Endometrial microvascular endothelial cells (primary cell): ENCODE measurements around the gene TLR1. TPM values are rescaled to one million over a fixed set of nuclear protein-coding genes. Genes with fewer than 3 reads are reported as not detected.
"Not testable (repeated sequence)": the region's sequence is repeated elsewhere in the genome, so short reads cannot be mapped to it uniquely, and the experiment has no call there.

Source experiments
- in situ Hi-C: cut with HindIII; loops from 2 replicates; pipeline ENCODE4 v1.10.0; 2017; ENCODE audit warnings: low sequenced_read_pairs, low pct_unique_long_range_greater_than_20kb; ENCODE audit errors: inconsistent ontology term
- total RNA-seq: library from RNA; depleted of rRNA; stranded (reverse); fragments of >200 nt; gene quantifications from one replicate; pipeline ENCODE4 v1.2.3, GENCODE V29; 2015; ENCODE audit errors: inconsistent ontology term

The TLR1 gene
- total RNA-seq, 1 donor from 2014 or later, result 2.7 TPM

GRCh38 chr4:38781854-38782261, 22.7 kb downstream of the TLR1 start:
- in situ Hi-C loops, result no loop called here

- in situ Hi-C loops, result no loop called here
Measured at GRCh38 chr4:38780833-38781484, 23.6 kb downstream of the TLR1 start.

DNA sequence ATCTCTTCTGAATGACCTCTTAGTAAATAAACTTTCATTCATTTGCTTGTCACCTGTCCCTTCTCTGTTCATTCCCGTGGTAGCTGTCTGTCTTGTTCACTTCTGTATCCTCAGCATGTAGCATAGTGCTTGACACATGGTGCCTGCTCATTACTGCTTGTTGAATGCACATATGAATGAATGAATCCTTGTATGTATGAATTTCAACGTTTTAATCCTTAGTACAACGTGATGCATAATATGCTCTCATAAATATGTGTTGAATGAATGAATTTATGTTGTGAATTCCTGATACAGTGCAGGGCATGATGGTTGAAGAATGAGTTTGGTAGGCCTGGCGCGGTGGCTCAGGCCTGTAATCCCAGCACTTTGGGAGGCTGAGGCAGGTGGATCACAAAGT, 24.8 kb downstream of the TLR1 start:
- in situ Hi-C loops, result no loop called here

DNA sequence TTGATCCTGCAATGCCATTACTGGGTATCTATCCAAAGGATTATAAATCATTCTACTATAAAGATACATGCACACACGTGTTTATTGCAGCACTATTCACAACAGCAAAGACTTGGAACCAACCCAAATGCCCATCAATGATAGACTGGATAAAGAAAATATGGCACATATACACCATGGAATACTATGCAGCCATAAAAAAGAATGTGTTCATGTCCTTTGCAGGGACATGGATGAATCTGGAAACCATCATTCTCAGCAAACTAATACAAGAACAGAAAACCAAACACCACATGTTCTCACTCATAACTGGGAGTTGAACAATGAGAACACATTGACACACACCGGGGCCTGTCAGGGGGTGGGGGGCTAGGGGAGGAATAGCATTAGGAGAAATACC, 26.7 kb downstream of the TLR1 start:
- in situ Hi-C loops, result not testable (repeated sequence)

- in situ Hi-C loops, result no loop called here
Measured at GRCh38 chr4:38775326-38775725, 29.3 kb downstream of the TLR1 start.

DNA sequence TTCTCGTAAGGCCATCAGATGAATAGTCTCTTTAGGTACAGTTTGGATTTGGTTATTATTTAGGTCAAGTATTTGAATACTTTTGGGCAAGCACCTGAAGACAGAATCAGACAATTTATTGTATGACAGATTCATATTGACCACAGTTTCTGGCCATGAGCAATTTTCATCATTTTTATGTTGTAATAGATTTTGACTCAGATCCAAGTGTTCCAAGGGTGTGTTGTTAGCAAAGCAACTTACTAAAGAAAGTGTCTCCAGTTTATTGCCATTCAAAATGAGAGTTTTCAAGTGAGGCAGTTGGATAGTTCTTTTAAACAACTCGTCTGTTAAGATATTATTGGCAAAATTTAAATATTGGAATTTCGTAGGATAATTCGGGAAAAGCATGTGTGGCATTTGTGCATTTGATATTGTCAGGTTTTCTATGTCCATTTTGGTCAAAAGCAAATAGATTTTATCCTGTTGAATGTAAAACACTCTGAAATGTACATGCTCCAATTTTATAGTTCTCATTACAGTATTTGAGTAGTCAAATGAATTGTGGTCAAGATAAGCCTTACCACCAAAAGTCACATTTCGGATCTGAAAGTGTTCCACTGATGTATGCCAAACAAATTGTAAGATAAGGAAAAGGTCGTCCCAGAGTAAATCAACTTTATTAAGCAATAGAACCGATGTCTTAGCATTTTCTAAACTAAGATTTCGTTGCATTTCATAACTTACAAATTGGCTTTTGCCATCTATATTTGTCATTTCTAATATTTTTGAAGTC, 30.2 kb downstream of the TLR1 start:
- in situ Hi-C loops, result no loop called here

GRCh38 chr4:38770281-38770680, 34.3 kb downstream of the TLR1 start:
- in situ Hi-C loops, result not testable (repeated sequence)

DNA sequence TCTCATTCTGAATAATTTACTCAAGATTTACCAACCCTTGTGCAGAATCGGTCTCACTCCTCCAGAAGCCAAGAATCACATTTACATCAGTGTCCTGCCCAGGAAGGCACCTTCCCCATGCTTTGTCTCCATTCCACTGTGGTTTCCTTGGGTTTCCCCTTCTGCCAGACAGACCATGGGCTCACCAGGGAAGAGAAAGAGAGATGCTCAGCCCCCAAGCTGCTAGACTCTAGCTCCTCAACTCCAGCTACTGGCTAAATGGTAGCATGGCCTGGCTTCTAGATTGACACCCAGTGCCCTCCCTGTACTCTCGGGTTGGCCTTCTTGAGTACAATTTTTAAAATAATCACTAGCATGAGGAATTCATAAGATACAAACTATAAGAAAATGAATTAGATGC, 34.7 kb downstream of the TLR1 start:
- in situ Hi-C loops, result no loop called here

- in situ Hi-C loops, result no loop called here
Measured at GRCh38 chr4:38769441-38769840, 35.1 kb downstream of the TLR1 start.

- in situ Hi-C loops, result no loop called here
Measured at GRCh38 chr4:38768968-38769394, 35.6 kb downstream of the TLR1 start.

- in situ Hi-C loops, result not testable (repeated sequence)
Measured at GRCh38 chr4:38766940-38767339, 37.7 kb downstream of the TLR1 start.

DNA sequence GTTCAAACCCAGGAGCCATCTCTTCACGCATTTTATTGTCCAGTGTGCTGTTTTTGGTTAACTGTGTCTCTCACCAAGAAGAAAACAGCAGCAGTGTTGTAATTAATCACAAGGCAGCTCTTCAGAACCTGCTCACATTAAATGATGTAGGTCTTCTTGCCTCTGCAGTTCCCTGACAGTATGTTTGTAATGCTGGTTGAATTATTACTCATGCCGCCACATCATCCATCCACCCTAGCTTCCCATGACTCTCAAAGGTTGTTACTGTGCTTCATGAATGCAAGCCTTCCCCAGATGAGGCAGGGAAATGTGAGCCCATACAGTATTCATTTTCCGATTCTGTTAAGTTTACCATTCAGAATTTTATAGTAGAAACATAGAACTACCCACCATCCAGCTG, 39.2 kb downstream of the TLR1 start:
- in situ Hi-C loops, result no loop called here

DNA sequence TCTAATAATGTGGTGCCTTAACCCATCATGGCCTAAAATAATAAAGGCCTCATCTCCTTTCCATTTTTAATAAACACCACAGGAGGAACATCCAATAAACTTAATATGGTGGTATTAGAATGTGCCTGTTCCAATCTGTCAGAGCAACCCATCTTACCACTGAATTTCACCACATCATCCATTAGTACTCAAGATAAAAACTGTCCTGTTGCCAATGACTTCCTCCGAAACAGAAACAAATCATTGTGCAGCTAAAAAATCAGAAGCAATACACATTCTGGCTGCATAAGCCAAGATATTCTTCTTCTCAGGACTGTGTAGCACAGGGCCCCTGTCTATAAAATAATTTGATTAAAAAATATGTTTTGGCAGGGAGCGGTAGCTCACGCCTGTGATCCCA, 40.3 kb downstream of the TLR1 start:
- in situ Hi-C loops, result no loop called here

DNA sequence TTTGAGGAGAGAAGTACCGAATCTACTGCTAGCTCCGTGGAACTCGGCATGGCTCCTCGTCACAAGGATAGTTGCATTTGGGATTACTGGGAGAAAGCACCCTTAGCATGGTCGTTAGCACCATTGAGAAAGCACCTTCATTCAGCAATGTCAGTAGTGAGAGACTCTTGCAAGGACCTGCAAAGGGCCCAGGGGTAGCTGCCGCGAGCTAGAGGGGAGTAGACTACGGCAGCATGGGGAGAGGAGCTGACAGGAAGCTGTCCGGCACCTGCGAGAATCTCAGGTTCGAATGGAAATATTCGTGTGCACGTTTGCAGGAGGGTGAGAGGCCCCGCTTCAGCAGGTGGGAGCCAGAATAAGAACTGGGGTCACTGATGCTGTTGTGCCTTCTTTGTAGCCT, 42.0 kb downstream of the TLR1 start:
- in situ Hi-C loops, result no loop called here

GRCh38 chr4:38759790-38760122, 44.8 kb downstream of the TLR1 start:
- in situ Hi-C loops, result no loop called here

DNA sequence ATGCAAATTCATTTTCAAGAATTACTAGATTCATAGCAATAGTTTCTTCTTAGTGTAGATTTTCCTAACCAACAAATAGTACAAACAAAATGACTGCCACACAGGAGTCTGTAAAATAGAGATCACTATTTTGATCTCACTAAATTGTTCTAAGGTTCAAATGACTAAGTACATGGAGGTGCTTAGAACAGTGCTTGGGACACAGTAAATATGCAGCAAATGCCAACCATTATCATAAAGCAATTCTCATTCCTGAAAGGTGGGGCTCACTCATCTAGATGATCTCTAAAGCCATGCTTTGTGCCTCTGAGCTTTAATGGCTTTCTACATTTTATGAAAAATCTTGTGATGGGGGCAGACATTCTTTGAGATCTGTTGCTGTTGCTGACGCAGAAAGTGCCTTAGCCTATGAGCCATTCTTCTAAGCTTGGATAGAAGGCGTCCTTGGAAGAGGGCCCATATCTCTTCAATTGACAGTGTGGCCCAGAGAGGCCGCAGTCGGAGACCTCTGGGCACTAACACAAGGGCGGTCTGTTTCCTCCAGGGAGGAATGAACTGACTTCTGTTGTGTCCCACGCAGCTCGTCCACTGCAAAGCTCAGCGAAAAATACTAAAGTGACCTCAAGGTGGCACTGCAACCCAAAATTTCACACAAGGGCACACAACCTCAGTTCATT, 45.3 kb downstream of the TLR1 start:
- in situ Hi-C loops, result no loop called here

GRCh38 chr4:38757945-38758600, 46.5 kb downstream of the TLR1 start:
- in situ Hi-C loops, result no loop called here

- in situ Hi-C loops, result no loop called here
Measured at GRCh38 chr4:38752941-38753806, 51.4 kb downstream of the TLR1 start.
